GM23248 (cell line): Measurements from ENCODE around the gene SMC3. TPM values are rescaled to one million over a fixed set of nuclear protein-coding genes. Genes with fewer than 3 reads are reported as not detected.

Experiments used
- DNase-seq: peaks from one replicate; pipeline ENCODE4 v3.0.0-alpha.2; 2015
- H2AFZ ChIP-seq: fragments of 200-600 bp; sonication (generic); 2 replicates; pipeline ENCODE4 v1.6.1; 2016; ENCODE audit warnings: antibody characterized with exemption
- H3F3A ChIP-seq: fragments of 200-600 bp; sonication (generic); 2 replicates; pipeline ENCODE4 v1.6.1; 2016; ENCODE audit warnings: mild to moderate bottlenecking, antibody characterized with exemption, mixed run types; ENCODE audit not compliant: insufficient read depth
- H3K27ac ChIP-seq: fragments of 200-600 bp; sonication (generic); 2 replicates; pipeline ENCODE4 v1.5.1; 2016; ENCODE audit warnings: mild to moderate bottlenecking
- H3K27me3 ChIP-seq: fragments of 200-600 bp; sonication (generic); replicated peaks from 2 replicates; pipeline ENCODE4 v1.6.1; 2016; ENCODE audit warnings: mild to moderate bottlenecking; ENCODE audit not compliant: insufficient read depth
- H3K36me3 ChIP-seq: fragments of 200-600 bp; sonication (generic); 2 replicates; pipeline ENCODE4 v1.6.1; 2016; ENCODE audit warnings: low read depth, mild to moderate bottlenecking
- H3K4me1 ChIP-seq: fragments of 200-600 bp; sonication (generic); 2 replicates; pipeline ENCODE4 v1.6.1; 2016; ENCODE audit warnings: mild to moderate bottlenecking; ENCODE audit not compliant: insufficient read depth
- H3K4me2 ChIP-seq: fragments of 200-600 bp; sonication (generic); one replicate; pipeline ENCODE4 v1.6.1; 2016; ENCODE audit warnings: mild to moderate bottlenecking; ENCODE audit not compliant: unreplicated experiment
- H3K4me3 ChIP-seq: fragments of 200-600 bp; sonication (generic); 2 replicates; pipeline ENCODE4 v1.5.1; 2016; ENCODE audit warnings: mild to moderate bottlenecking
- H3K79me2 ChIP-seq: fragments of 200-600 bp; sonication (generic); 2 replicates; pipeline ENCODE4 v1.6.1; 2016; ENCODE audit warnings: mild to moderate bottlenecking; ENCODE audit not compliant: insufficient read depth
- H3K9ac ChIP-seq: fragments of 200-600 bp; sonication (generic); 2 replicates; pipeline ENCODE4 v1.6.1; 2016; ENCODE audit warnings: mild to moderate bottlenecking
- H3K9me2 ChIP-seq: fragments of 200-600 bp; sonication (generic); 2 replicates; pipeline ENCODE4 v1.6.1; 2016; ENCODE audit warnings: mixed run types, mild to moderate bottlenecking, moderate library complexity; ENCODE audit not compliant: insufficient read depth
- H3K9me3 ChIP-seq: fragments of 200-600 bp; sonication (generic); one replicate; pipeline ENCODE4 v1.6.1; 2017; ENCODE audit warnings: low read depth
- H4K20me1 ChIP-seq: fragments of 200-600 bp; sonication (generic); 2 replicates; pipeline ENCODE4 v1.6.0; 2016; ENCODE audit not compliant: insufficient read depth
- EZH2 ChIP-seq: fragments of 200-600 bp; sonication (generic); IDR thresholded peaks from 2 replicates; pipeline ENCODE4 v1.6.1; 2018; ENCODE audit warnings: antibody characterized with exemption, mild to moderate bottlenecking; ENCODE audit not compliant: insufficient read depth, poor library complexity, severe bottlenecking
- EZH2phosphoT487 ChIP-seq: fragments of 200-600 bp; sonication (generic); IDR thresholded peaks from 2 replicates; pipeline ENCODE4 v1.6.1; 2018; ENCODE audit warnings: antibody characterized with exemption, moderate library complexity, mild to moderate bottlenecking, low read depth; ENCODE audit not compliant: insufficient read depth
- WGBS, 2 experiments: methylation state at CpG; one replicate each; pipeline ENCODE4 v1.1.6; 2015 to 2017; ENCODE audit warnings: low lambda C conversion rate in 2 of 2, low coverage in 1 of 2; ENCODE audit errors: missing lambda C conversion rate in 2 of 2; 5-methylcytosine and 5-hydroxymethylcytosine counted together
- in situ Hi-C: fragments of 300-500 bp; cut with MboI; formaldehyde crosslinking; loops from 2 replicates; pipeline ENCODE4 v1.15.0; 2020
- polyA plus RNA-seq: library from polyadenylated mRNA; unstranded; fragments of >200 nt; fragmentation: Nextera tagmentation; extraction: Ambion mirVana; gene quantifications from 2 replicates; pipeline ENCODE4 v1.2.1, GENCODE V29; 2016
- total RNA-seq: library from RNA; depleted of rRNA; stranded (reverse); fragments of >200 nt; shearing (Covaris generic); gene quantifications from 2 replicates; pipeline ENCODE4 v1.2.3, GENCODE V29; 2014

SMC3 gene
- total and polyA plus RNA-seq, 2 experiments from 2014 or later, result 17.8 to 60.5 TPM

GRCh38 chr10:110597476-110597875, 30.0 kb downstream of the SMC3 start:
- Histone ChIP-seq H3K36me3 (peaks cover 50% of the 10 kb centered on the region), H3K4me3 (no peak overlapping the region)
- TF ChIP-seq EZH2phosphoT487, result no peak
- TF ChIP-seq EZH2, result no peak

GRCh38 chr10:110600487-110601101, 33.1 kb downstream of the SMC3 start:
- no peak for TF ChIP-seq EZH2phosphoT487
- TF ChIP-seq EZH2, result no peak
- Histone ChIP-seq H3K9me3 (no peaks in the 10 kb centered on the region), H3K4me2 (no peak overlapping the region), H3K4me1 (no peaks in the 10 kb centered on the region), H3K9ac (no peak overlapping the region), H3K27me3 (no peaks in the 10 kb centered on the region), H3K27ac (no peak overlapping the region), H2AFZ (no peak overlapping the region), H3K79me2 (no peaks in the 10 kb centered on the region), H3K4me3 (no peak overlapping the region), H3K36me3 (peaks cover 66% of the 10 kb centered on the region), H3F3A (peaks cover 5% of the 10 kb centered on the region; the same call in 1 of the 2 replicates), H4K20me1 (no peaks in the 10 kb centered on the region), H3K9me2 (no peaks in the 10 kb centered on the region)
- WGBS, 2 experiments, result 76 to 78% methylated on average over 2 of the region's 2 CpGs
- in situ Hi-C loops, result loop anchor here (25.0 kb wide), 1 partner anchor 287 kb away; no protein-coding TSS in a partner anchor
- peak; percentile 71 for DNase-seq

More at GRCh38 chr10:110597476-110597875, 30.0 kb downstream of the SMC3 start:
- no peak overlapping the region for H3K9ac ChIP-seq
- no peak overlapping the region for H3K4me2 ChIP-seq
- 83 to 86% methylated on average over 2 of the region's 2 CpGs for WGBS, 2 experiments
- in situ Hi-C loops, result no loop called here
- H3K9me2 ChIP-seq, result no peaks in the 10 kb centered on the region
- no peaks in the 10 kb centered on the region for H4K20me1 ChIP-seq
- no peaks in the 10 kb centered on the region for H3F3A ChIP-seq
- H3K4me1 ChIP-seq, result no peaks in the 10 kb centered on the region
- no peaks in the 10 kb centered on the region for H3K79me2 ChIP-seq
- H3K27me3 ChIP-seq, result no peaks in the 10 kb centered on the region
- H2AFZ ChIP-seq, result no peak overlapping the region
- DNase-seq, result no peak
- H3K27ac ChIP-seq, result no peak overlapping the region
- H3K9me3 ChIP-seq, result no peaks in the 10 kb centered on the region

GRCh38 chr10:110601581-110601980, 34.1 kb downstream of the SMC3 start:
- Histone ChIP-seq H3K27me3 (no peaks in the 10 kb centered on the region), H3K79me2 (no peaks in the 10 kb centered on the region), H3K27ac (no peak overlapping the region), H4K20me1 (no peaks in the 10 kb centered on the region), H3F3A (peaks cover 10% of the 10 kb centered on the region; the same call in 1 of the 2 replicates), H3K9ac (no peak overlapping the region), H3K4me1 (no peaks in the 10 kb centered on the region), H3K4me3 (no peak overlapping the region), H2AFZ (no peak overlapping the region), H3K9me2 (no peaks in the 10 kb centered on the region), H3K36me3 (peaks cover 71% of the 10 kb centered on the region), H3K9me3 (no peaks in the 10 kb centered on the region), H3K4me2 (no peak overlapping the region)
- TF ChIP-seq EZH2, result no peak
- no peak for TF ChIP-seq EZH2phosphoT487
- in situ Hi-C loops, result loop anchor here (25.0 kb wide), 1 partner anchor 286 kb away; no protein-coding TSS in a partner anchor
- no peak for DNase-seq
- 53 to 61% methylated on average over 4 of the region's 4 CpGs for WGBS, 2 experiments

- no peak overlapping the region for H3K4me3 ChIP-seq
- H3K4me1 ChIP-seq, result no peaks in the 10 kb centered on the region
- peaks cover 24% of the 10 kb centered on the region for H3K36me3 ChIP-seq
- H3K9me2 ChIP-seq, result no peaks in the 10 kb centered on the region
- H3K4me2 ChIP-seq, result no peak overlapping the region
- 80 to 82% methylated on average over 6 of the region's 6 CpGs for WGBS, 2 experiments
- H4K20me1 ChIP-seq, result no peaks in the 10 kb centered on the region
- H3K27ac ChIP-seq, result no peak overlapping the region
- H3F3A ChIP-seq, result peaks cover 13% of the 10 kb centered on the region
- TF ChIP-seq EZH2phosphoT487 (no peak), EZH2 (no peak)
- H3K9ac ChIP-seq, result no peak overlapping the region
- H3K27me3 ChIP-seq, result no peaks in the 10 kb centered on the region
- in situ Hi-C loops, result loop anchor here (25.0 kb wide), 1 partner anchor 279 kb away; no protein-coding TSS in a partner anchor
- H2AFZ ChIP-seq, result no peak overlapping the region
- H3K9me3 ChIP-seq, result no peaks in the 10 kb centered on the region
- no peak for DNase-seq
- no peaks in the 10 kb centered on the region for H3K79me2 ChIP-seq
These were observed 40.6 kb downstream of the SMC3 start for GRCh38 chr10:110608087-110608486.
